HCT116 (cell line): ENCODE measurements around the gene MCCD1. TPM values are rescaled to one million over a fixed set of nuclear protein-coding genes. Genes with fewer than 3 reads are reported as not detected.
A peak's percentile ranks its signal among the peaks of the same experiment; 100 is the strongest.
"Not testable (repeated sequence)": the region's sequence is repeated elsewhere in the genome, so short reads cannot be mapped to it uniquely, and the experiment has no call there.

ENCODE experiments used
- ATAC-seq: fragments of 200-7000 bp; cut with Tn5 transposase; 2 replicates; pipeline ENCODE4 v1.9.1; 2020; ENCODE audit warnings: mild to moderate bottlenecking, moderate library complexity
- BruUV-seq: library from RNA; stranded (reverse); fragments of 400-500 nt; replicated peaks from 2 replicates; lab custom pipeline; 2021; lab: Mats Ljungman, UMichigan
- CTCF ChIA-PET: fragments of 300-600 bp; sonication (Branson Sonifier 250); formaldehyde crosslinking; loops from one replicate; lab custom pipeline; 2021; ENCODE audit warnings: antibody characterized with exemption; lab: Charles Lee
- POLR2A ChIA-PET: fragments of 300-600, 350-600 bp; sonication (Branson Sonifier 250); formaldehyde crosslinking; loops from one replicate; lab custom pipeline; 2021; ENCODE audit warnings: antibody characterized with exemption; lab: Charles Lee
- RAD21 ChIA-PET, 2 experiments: fragments of 300-600 bp; sonication (Branson Sonifier 250); formaldehyde crosslinking; loops; one replicate each; lab custom pipeline; 2023; ENCODE audit warnings: low total read pairs in 2 of 2; ENCODE audit not compliant: uncharacterized antibody in 2 of 2, unreplicated experiment in 2 of 2, low non-redundant PET in 1 of 2; lab: Charles Lee
- DNase-seq: peaks from one replicate; pipeline ENCODE4 v3.0.0-alpha.2; 2010; ENCODE audit warnings: low read depth, low spot score
- H2AFZ ChIP-seq: fragments of 200-600 bp; shearing (Covaris generic), sonication (generic); 2 replicates; pipeline ENCODE4 v1.6.1; 2017; ENCODE audit warnings: low read depth, mixed run types, mixed read lengths, antibody characterized with exemption, low read length; ENCODE audit not compliant: poor library complexity, severe bottlenecking
- H3K27ac ChIP-seq: 2 replicates; pipeline ENCODE4 v1.5.1; 2012; ENCODE audit warnings: low read depth, low read length
- H3K27me3 ChIP-seq: fragments of 200-600 bp; sonication (generic); 2 replicates; pipeline ENCODE4 v1.6.1; 2016; ENCODE audit warnings: mixed run types, low read length, mixed read lengths; ENCODE audit not compliant: insufficient read depth
- H3K36me3 ChIP-seq, 2 experiments: fragments of 200-500 bp in 1 of 2; fragments of 200-600 bp in 1 of 2; sonication (Bioruptor generic) in 1 of 2; sonication (generic) in 1 of 2; 2 replicates each; pipeline versions ENCODE4 v1.5.1 to v1.6.1; 2014 to 2016; ENCODE audit warnings: low read length in 2 of 2, inconsistent platforms in 1 of 2, mixed read lengths in 1 of 2, mixed run types in 1 of 2; ENCODE audit not compliant: insufficient read depth in 2 of 2, control insufficient read depth in 1 of 2
- H3K4me1 ChIP-seq, 2 experiments: fragments of 200-600 bp in 1 of 2; sonication (generic) in 1 of 2; 2 replicates each; pipeline versions ENCODE4 v1.5.1 to v1.6.1; 2012 to 2017; ENCODE audit warnings: low read length in 2 of 2, inconsistent platforms in 1 of 2, mild to moderate bottlenecking in 1 of 2, mixed read lengths in 1 of 2, mixed run types in 1 of 2, moderate library complexity in 1 of 2; ENCODE audit not compliant: insufficient read depth in 2 of 2, control insufficient read depth in 1 of 2
- H3K4me2 ChIP-seq: fragments of 200-600 bp; sonication (generic); 2 replicates; pipeline ENCODE4 v1.6.1; 2017; ENCODE audit warnings: mixed run types, low read length, mixed read lengths
- H3K4me3 ChIP-seq, 2 experiments: fragments of 200-600 bp in 1 of 2; sonication (generic) in 1 of 2; replicated peaks in 1 of 2; 2 replicates each; pipeline ENCODE4 v1.5.1; 2011 to 2016; ENCODE audit warnings: low read length in 2 of 2, control low read depth in 1 of 2, low read depth in 1 of 2, mild to moderate bottlenecking in 1 of 2, mixed read lengths in 1 of 2, mixed run types in 1 of 2
- H3K79me2 ChIP-seq: fragments of 200-600 bp; sonication (generic); 2 replicates; pipeline ENCODE4 v1.6.1; 2017; ENCODE audit warnings: mild to moderate bottlenecking, mixed run types, low read length, moderate library complexity, mixed read lengths; ENCODE audit not compliant: insufficient read depth
- H3K9ac ChIP-seq: fragments of 200-600 bp; sonication (generic); 2 replicates; pipeline ENCODE4 v1.6.1; 2016; ENCODE audit warnings: low read length, mixed read lengths
- H3K9me2 ChIP-seq: fragments of 200-600 bp; sonication (generic), shearing (Covaris generic); 2 replicates; pipeline ENCODE4 v1.6.1; 2017; ENCODE audit warnings: mixed run types, mild to moderate bottlenecking, moderate library complexity; ENCODE audit not compliant: insufficient read depth
- H3K9me3 ChIP-seq, 2 experiments: fragments of 200-500 bp in 1 of 2; fragments of 200-600 bp in 1 of 2; sonication (Bioruptor generic) in 1 of 2; sonication (generic) in 1 of 2; 2 replicates each; pipeline ENCODE4 v1.6.1; 2014 to 2017; ENCODE audit warnings: low read length in 2 of 2, mixed read lengths in 2 of 2, inconsistent platforms in 1 of 2, low read depth in 1 of 2, mild to moderate bottlenecking in 1 of 2, mixed run types in 1 of 2, moderate library complexity in 1 of 2; ENCODE audit not compliant: control insufficient read depth in 1 of 2, insufficient read depth in 1 of 2
- H4K20me1 ChIP-seq: fragments of 200-600 bp; sonication (generic), shearing (Covaris generic); 2 replicates; pipeline ENCODE4 v1.6.1; 2017; ENCODE audit warnings: mixed run types, mild to moderate bottlenecking, moderate library complexity; ENCODE audit not compliant: insufficient read depth
- CEBPB ChIP-seq: IDR thresholded peaks from 2 replicates; pipeline ENCODE4 v1.6.1; 2012; ENCODE audit warnings: low read depth
- FOSL1 ChIP-seq: IDR thresholded peaks from 2 replicates; pipeline ENCODE4 v1.6.1; 2012; ENCODE audit warnings: low read depth
- POLR2A ChIP-seq: IDR thresholded peaks from 2 replicates; pipeline ENCODE4 v1.7.0; 2011; ENCODE audit warnings: borderline replicate concordance; ENCODE audit not compliant: insufficient read depth, insufficient read length; ENCODE audit errors: extremely low read depth
- POLR2AphosphoS5 ChIP-seq: IDR thresholded peaks from 2 replicates; pipeline ENCODE4 v1.6.1; 2011; ENCODE audit warnings: mild to moderate bottlenecking, low read depth, low read length, moderate library complexity
- RAD21 ChIP-seq: IDR thresholded peaks from 2 replicates; pipeline ENCODE4 v1.6.1; 2012; ENCODE audit warnings: low read depth, mild to moderate bottlenecking
- SIN3A ChIP-seq: IDR thresholded peaks from 2 replicates; pipeline ENCODE4 v1.6.1; 2012; ENCODE audit warnings: low read depth
- SP1 ChIP-seq: IDR thresholded peaks from 2 replicates; pipeline ENCODE4 v1.6.1; 2012; ENCODE audit warnings: low read depth
- SRF ChIP-seq: IDR thresholded peaks from 2 replicates; pipeline ENCODE4 v1.6.1; 2012; ENCODE audit warnings: low read depth
- TCF7L2 ChIP-seq: IDR thresholded peaks from 2 replicates; pipeline ENCODE4 v1.7.0; 2011; ENCODE audit warnings: borderline replicate concordance, inconsistent platforms; ENCODE audit not compliant: insufficient read depth, insufficient read length; ENCODE audit errors: extremely low read depth
- YY1 ChIP-seq: IDR thresholded peaks from 2 replicates; pipeline ENCODE4 v1.6.1; 2011; ENCODE audit warnings: low read length, low read depth, moderate library complexity, mild to moderate bottlenecking; ENCODE audit not compliant: insufficient replicate concordance; ENCODE audit errors: extremely low read depth
- ZFX ChIP-seq: fragments of 450-650 bp; IDR thresholded peaks from 2 replicates; pipeline ENCODE4 v1.6.1; 2017
- intact Hi-C: fragments of 100-400 bp; cut with micrococcal nuclease; formaldehyde crosslinking; loops from 2 replicates; pipeline ENCODE4 v1.10.0; 2022
- total RNA-seq: library from RNA; stranded (reverse); gene quantifications from one replicate; pipeline ENCODE4 v1.2.1, GENCODE V29; 2021; ENCODE audit not compliant: unreplicated experiment
- TF ChIP-seq, protein P1 (sequence below), 3 experiments: fragments of 200-600 bp in 1 of 3; sonication (generic) in 1 of 3; IDR thresholded peaks in 2 of 3; conservative IDR thresholded peaks in 1 of 3; 2 replicates each; pipeline ENCODE4 v1.5.1; 2012 to 2017; ENCODE audit warnings: low read depth in 2 of 3, low read length in 2 of 3, antibody characterized with exemption in 1 of 3, borderline replicate concordance in 1 of 3, control low read depth in 1 of 3, mild to moderate bottlenecking in 1 of 3, mixed read lengths in 1 of 3, mixed run types in 1 of 3, moderate library complexity in 1 of 3; ENCODE audit not compliant: insufficient read depth in 1 of 3
- TF ChIP-seq, protein P2 (sequence below): IDR thresholded peaks from 2 replicates; pipeline ENCODE4 v1.6.1; 2012

The MCCD1 gene
- total RNA-seq, 1 experiment from 2014 or later = not detected

DNA sequence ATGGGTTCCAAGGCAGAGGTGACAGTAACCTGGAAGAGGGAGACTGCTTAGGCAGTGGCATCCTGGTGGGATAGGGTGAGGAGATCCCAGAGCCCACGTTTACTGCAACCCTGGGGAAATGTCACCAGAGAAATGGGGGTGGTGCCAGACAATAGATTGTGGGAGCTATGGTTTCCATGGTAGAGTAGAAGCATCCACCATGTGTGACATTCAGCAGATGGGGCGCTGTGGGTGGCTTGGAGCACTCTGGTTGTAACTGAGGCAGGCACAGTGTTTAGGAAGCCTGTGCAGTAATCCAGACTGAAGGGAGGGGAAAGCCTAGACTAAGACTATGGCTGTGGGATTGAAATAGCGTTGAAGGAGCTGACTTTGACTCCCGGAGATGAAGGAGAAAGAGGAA, 31.9 kb upstream of the MCCD1 start:
- Histone ChIP-seq H3K79me2 (peaks cover 26% of the 10 kb centered on the region), H3K9ac (peak overlapping the region; percentile 67), H3K4me2 (peak overlapping the region; percentile 87), H3K27ac (peak overlapping the region; percentile 53), H3K4me1 (peaks cover 27 to 48% of the 10 kb centered on the region in 2 experiments)
- DNase-seq, intact Hi-C loops, H3K27me3 ChIP-seq, H2AFZ ChIP-seq, ATAC-seq, RAD21 ChIA-PET, H4K20me1 ChIP-seq, H3K4me3 ChIP-seq, H3K36me3 ChIP-seq, H3K9me3 ChIP-seq, BruUV-seq, CTCF ChIA-PET, H3K9me2 ChIP-seq: not testable (repeated sequence)
- POLR2A ChIA-PET = interaction anchor here (1.0 kb wide), 1 partner anchor 94 kb away, joined by 5 read pairs; no protein-coding TSS in a partner anchor

DNA sequence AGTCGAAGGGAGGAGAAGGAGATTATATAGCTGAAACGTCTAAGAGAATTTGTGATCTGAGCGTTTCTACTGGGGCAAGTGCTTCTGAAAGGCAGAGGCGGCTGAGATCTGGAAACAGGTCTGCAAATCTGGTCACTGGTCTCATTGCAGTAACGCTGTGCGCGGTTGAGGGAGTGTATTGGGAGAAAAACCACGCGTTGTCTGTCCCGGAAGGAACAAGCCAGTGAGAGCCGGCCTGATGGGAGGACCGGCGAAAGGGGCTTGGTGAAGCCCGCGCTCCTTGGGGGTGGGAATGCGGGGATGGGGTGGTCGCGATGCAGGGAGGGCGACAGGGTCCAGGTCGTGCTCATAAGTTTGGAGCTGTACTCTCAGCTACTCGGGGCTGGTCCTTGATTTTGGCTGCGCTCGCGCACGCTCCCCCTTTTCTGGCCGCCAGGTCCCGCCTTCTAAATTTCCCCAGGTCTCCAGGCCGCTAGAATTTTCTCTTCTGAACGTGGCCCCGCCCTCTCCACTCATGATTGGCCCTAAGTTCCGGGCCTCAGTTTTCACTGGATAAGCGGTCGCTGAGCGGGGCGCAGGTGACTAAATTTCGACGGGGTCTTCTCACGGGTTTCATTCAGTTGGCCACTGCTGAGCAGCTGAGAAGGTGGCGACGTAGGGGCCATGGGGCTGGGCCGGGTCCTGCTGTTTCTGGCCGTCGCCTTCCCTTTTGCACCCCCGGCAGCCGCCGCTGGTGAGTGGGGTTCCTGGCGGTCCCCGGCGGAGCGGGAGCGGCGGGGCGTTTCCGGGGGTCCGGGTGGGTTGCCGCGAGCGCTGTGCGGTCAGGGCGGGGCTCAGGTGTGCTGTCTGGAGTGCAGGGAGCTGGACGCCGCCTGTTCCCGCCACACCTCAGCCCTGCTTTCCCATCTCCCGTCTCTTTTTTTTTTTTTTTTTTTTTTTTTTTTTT, 31.0 kb upstream of the MCCD1 start, which contains the start of gene MICB:
Gene MICB, plus strand, starts transcription at position 615 of the 946 bp plus-strand sequence. Its CDS starts 49 bp downstream, at position 664.
- H3K4me1 ChIP-seq = peaks cover 22 to 42% of the 10 kb centered on the region in 2 experiments
- ChIA-PET CTCF (no interaction called here), POLR2A (interaction anchor here (0.6 to 2.2 kb wide), 9 partner anchors 20 to 97 kb away, joined by 3 to 10 read pairs (median 4); partner anchors contain the start of genes DDX39B and MCCD1), RAD21 (no interaction called here)
- no peaks in the 10 kb centered on the region for H4K20me1 ChIP-seq
- intact Hi-C loops = no loop called here
- peak within 1 kb of the TSS; percentile 65 to 70 for H3K4me3 ChIP-seq
- H3K27ac ChIP-seq = peak within 1 kb of the TSS; percentile 64
- peak; percentile 85 for DNase-seq
- H3K9ac ChIP-seq = peak within 1 kb of the TSS; percentile 67
- ATAC-seq = peak; percentile 77
- no peaks in the 10 kb centered on the region for H3K9me2 ChIP-seq
- H3K79me2 ChIP-seq = peaks cover 28% of the 10 kb centered on the region
- no TSS peak for BruUV-seq
- H3K4me2 ChIP-seq = peak within 1 kb of the TSS; percentile 87
- no peak within 1 kb of the TSS for H2AFZ ChIP-seq
- H3K36me3 ChIP-seq = no peaks in the 10 kb centered on the region
- no peaks in the 10 kb centered on the region for H3K27me3 ChIP-seq
- no peaks in the 10 kb centered on the region for H3K9me3 ChIP-seq
- TF ChIP-seq, protein P1, sequence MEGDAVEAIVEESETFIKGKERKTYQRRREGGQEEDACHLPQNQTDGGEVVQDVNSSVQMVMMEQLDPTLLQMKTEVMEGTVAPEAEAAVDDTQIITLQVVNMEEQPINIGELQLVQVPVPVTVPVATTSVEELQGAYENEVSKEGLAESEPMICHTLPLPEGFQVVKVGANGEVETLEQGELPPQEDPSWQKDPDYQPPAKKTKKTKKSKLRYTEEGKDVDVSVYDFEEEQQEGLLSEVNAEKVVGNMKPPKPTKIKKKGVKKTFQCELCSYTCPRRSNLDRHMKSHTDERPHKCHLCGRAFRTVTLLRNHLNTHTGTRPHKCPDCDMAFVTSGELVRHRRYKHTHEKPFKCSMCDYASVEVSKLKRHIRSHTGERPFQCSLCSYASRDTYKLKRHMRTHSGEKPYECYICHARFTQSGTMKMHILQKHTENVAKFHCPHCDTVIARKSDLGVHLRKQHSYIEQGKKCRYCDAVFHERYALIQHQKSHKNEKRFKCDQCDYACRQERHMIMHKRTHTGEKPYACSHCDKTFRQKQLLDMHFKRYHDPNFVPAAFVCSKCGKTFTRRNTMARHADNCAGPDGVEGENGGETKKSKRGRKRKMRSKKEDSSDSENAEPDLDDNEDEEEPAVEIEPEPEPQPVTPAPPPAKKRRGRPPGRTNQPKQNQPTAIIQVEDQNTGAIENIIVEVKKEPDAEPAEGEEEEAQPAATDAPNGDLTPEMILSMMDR (IDR thresholded peaks at IDR 0.05 in 2 of 3, conservative IDR thresholded peaks at IDR 0.05 in 1 of 3; ENCODE audit: borderline replicate concordance in 1 of 3, insufficient read depth in 1 of 3, low read depth in 2 of 3, low read length in 2 of 3) = no peak
- TF ChIP-seq, protein P2, sequence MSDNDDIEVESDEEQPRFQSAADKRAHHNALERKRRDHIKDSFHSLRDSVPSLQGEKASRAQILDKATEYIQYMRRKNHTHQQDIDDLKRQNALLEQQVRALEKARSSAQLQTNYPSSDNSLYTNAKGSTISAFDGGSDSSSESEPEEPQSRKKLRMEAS = peak; percentile 33; the same call in 1 of the 2 replicates
- peak; percentile 81 for TF ChIP-seq POLR2AphosphoS5
- TF ChIP-seq YY1 = no peak
- peak; percentile 47 for TF ChIP-seq SP1
- TF ChIP-seq RAD21 = no peak
- no peak for TF ChIP-seq ZFX
- no peak for TF ChIP-seq TCF7L2
- no peak for TF ChIP-seq FOSL1
- no peak for TF ChIP-seq SRF
- TF ChIP-seq SIN3A = 0 out of 2 replicates have a peak, but pooled peaks have one; percentile 31
- no peak for TF ChIP-seq CEBPB
- TF ChIP-seq POLR2A = peak; percentile 47
